NB4 (cell line): ENCODE data around the gene MSRB1.
"Not testable (repeated sequence)": the region's sequence is repeated elsewhere in the genome, so short reads cannot be mapped to it uniquely, and the experiment has no call there.

ENCODE experiments used
- DNase-seq: peaks from one replicate; pipeline ENCODE4 v3.0.0; 2010; ENCODE audit warnings: low read depth
- H3K4me3 ChIP-seq: one replicate; pipeline ENCODE4 v1.5.1; 2011; ENCODE audit warnings: mild to moderate bottlenecking, low read depth, low read length, moderate library complexity
- CTCF ChIP-seq: IDR thresholded peaks from one replicate; pipeline ENCODE4 v1.5.1; 2012; ENCODE audit warnings: low read depth, low read length
- MAX ChIP-seq: IDR thresholded peaks from 2 replicates; pipeline ENCODE4 v1.6.1; 2011; ENCODE audit warnings: low read depth, low read length
- MYC ChIP-seq: IDR thresholded peaks from 2 replicates; pipeline ENCODE4 v1.6.1; 2011; ENCODE audit warnings: low read depth, low read length
- POLR2A ChIP-seq: IDR thresholded peaks from 2 replicates; pipeline ENCODE4 v1.6.1; 2011; ENCODE audit warnings: mild to moderate bottlenecking; ENCODE audit not compliant: insufficient read length; ENCODE audit errors: extremely low read depth

MSRB1 gene

GRCh38 chr16:1900452-1900774 lies 42.6 kb downstream of the MSRB1 start:
- DNase-seq = no peak
- H3K4me3 ChIP-seq = no peak overlapping the region
- TF ChIP-seq MYC (no peak), MAX (no peak), CTCF (no peak), POLR2A (no peak)

GRCh38 chr16:1899641-1900451 lies 43.2 kb downstream of the MSRB1 start:
- no peak overlapping the region for H3K4me3 ChIP-seq
- no peak for TF ChIP-seq POLR2A
- no peak for TF ChIP-seq CTCF
- no peak for TF ChIP-seq MAX
- TF ChIP-seq MYC = no peak
- DNase-seq = peak; percentile 39

GRCh38 chr16:1897692-1898091 lies 45.3 kb downstream of the MSRB1 start:
- DNase-seq, H3K4me3 ChIP-seq: not testable (repeated sequence)

GRCh38 chr16:1895949-1896675 lies 46.9 kb downstream of the MSRB1 start:
- no peak for DNase-seq
- no peak overlapping the region for H3K4me3 ChIP-seq

GRCh38 chr16:1895068-1895467 lies 47.9 kb downstream of the MSRB1 start:
- no peak for TF ChIP-seq MYC
- TF ChIP-seq MAX = no peak
- no peak for TF ChIP-seq POLR2A
- TF ChIP-seq CTCF = no peak
- DNase-seq = no peak
- no peak overlapping the region for H3K4me3 ChIP-seq

More at GRCh38 chr16:1895949-1896675, 46.9 kb downstream of the MSRB1 start:
- TF ChIP-seq MAX (no peak), POLR2A (no peak), MYC (no peak), CTCF (no peak)

GRCh38 chr16:1890708-1891050 lies 52.3 kb downstream of the MSRB1 start:
- TF ChIP-seq CTCF = no peak
- no peak for TF ChIP-seq MAX
- TF ChIP-seq POLR2A = no peak
- no peak for TF ChIP-seq MYC
- no peak overlapping the region for H3K4me3 ChIP-seq
- no peak for DNase-seq
